IMR-90 (cell line): Measurements from ENCODE around the gene DHCR7.

Experiments
- BHLHE40 ChIP-seq: fragments of 150-350 bp; IDR thresholded peaks from 2 replicates; pipeline ENCODE4 v1.6.1; 2016; ENCODE audit warnings: mild to moderate bottlenecking, low read depth, low read length
- CEBPB ChIP-seq: IDR thresholded peaks from 2 replicates; pipeline ENCODE4 v1.6.1; 2012; ENCODE audit warnings: low read depth, low read length, improper control_type of control experiment
- CHD1 ChIP-seq: IDR thresholded peaks from 2 replicates; pipeline ENCODE4 v1.6.1; 2012; ENCODE audit warnings: low read depth, low read length, improper control_type of control experiment
- ELK1 ChIP-seq: fragments of 150-350 bp; IDR thresholded peaks from 2 replicates; pipeline ENCODE4 v1.6.1; 2016; ENCODE audit warnings: low read depth, mild to moderate bottlenecking, low read length, moderate library complexity, borderline replicate concordance
- FOS ChIP-seq: fragments of 150-350 bp; IDR thresholded peaks from 2 replicates; pipeline ENCODE4 v1.6.1; 2016; ENCODE audit warnings: low read depth, low read length
- MXI1 ChIP-seq: IDR thresholded peaks from 2 replicates; pipeline ENCODE4 v1.6.1; 2012; ENCODE audit warnings: low read depth, mild to moderate bottlenecking, low read length, moderate library complexity, borderline replicate concordance
- POLR2A ChIP-seq: IDR thresholded peaks from 2 replicates; pipeline ENCODE4 v1.6.1; 2012; ENCODE audit warnings: mild to moderate bottlenecking, low read depth, low read length
- RAD21 ChIP-seq: IDR thresholded peaks from 2 replicates; pipeline ENCODE4 v1.6.1; 2012; ENCODE audit warnings: low read length, improper control_type of control experiment
- RCOR1 ChIP-seq: IDR thresholded peaks from 2 replicates; pipeline ENCODE4 v1.6.1; 2012; ENCODE audit warnings: mild to moderate bottlenecking, low read length, improper control_type of control experiment; ENCODE audit not compliant: insufficient replicate concordance
- TF ChIP-seq, protein P1 (sequence below): conservative IDR thresholded peaks from 2 replicates; pipeline ENCODE4 v1.5.1; 2012; ENCODE audit warnings: mild to moderate bottlenecking, low read depth, low read length, improper control_type of control experiment

GRCh38 chr11:71414645-71415044, 33.5 kb downstream of the DHCR7 start:
- TF ChIP-seq CHD1 (no peak), ELK1 (no peak), POLR2A (no peak), BHLHE40 (no peak), MXI1 (no peak), CEBPB (no peak), RAD21 (no peak), FOS (no peak), RCOR1 (no peak)
- TF ChIP-seq, protein P1, sequence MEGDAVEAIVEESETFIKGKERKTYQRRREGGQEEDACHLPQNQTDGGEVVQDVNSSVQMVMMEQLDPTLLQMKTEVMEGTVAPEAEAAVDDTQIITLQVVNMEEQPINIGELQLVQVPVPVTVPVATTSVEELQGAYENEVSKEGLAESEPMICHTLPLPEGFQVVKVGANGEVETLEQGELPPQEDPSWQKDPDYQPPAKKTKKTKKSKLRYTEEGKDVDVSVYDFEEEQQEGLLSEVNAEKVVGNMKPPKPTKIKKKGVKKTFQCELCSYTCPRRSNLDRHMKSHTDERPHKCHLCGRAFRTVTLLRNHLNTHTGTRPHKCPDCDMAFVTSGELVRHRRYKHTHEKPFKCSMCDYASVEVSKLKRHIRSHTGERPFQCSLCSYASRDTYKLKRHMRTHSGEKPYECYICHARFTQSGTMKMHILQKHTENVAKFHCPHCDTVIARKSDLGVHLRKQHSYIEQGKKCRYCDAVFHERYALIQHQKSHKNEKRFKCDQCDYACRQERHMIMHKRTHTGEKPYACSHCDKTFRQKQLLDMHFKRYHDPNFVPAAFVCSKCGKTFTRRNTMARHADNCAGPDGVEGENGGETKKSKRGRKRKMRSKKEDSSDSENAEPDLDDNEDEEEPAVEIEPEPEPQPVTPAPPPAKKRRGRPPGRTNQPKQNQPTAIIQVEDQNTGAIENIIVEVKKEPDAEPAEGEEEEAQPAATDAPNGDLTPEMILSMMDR = no peak
